ENCODE measurements around the gene BRD1. TPM values are rescaled to one million over a fixed set of nuclear protein-coding genes. Genes with fewer than 3 reads are reported as not detected.
A peak's percentile ranks its signal among the peaks of the same experiment; 100 is the strongest.
"Not testable (repeated sequence)": the region's sequence is repeated elsewhere in the genome, so short reads cannot be mapped to it uniquely, and the experiment has no call there.

The BRD1 gene
- total RNA-seq, 1 donor from 2014 or later = 18.0 TPM

DNA sequence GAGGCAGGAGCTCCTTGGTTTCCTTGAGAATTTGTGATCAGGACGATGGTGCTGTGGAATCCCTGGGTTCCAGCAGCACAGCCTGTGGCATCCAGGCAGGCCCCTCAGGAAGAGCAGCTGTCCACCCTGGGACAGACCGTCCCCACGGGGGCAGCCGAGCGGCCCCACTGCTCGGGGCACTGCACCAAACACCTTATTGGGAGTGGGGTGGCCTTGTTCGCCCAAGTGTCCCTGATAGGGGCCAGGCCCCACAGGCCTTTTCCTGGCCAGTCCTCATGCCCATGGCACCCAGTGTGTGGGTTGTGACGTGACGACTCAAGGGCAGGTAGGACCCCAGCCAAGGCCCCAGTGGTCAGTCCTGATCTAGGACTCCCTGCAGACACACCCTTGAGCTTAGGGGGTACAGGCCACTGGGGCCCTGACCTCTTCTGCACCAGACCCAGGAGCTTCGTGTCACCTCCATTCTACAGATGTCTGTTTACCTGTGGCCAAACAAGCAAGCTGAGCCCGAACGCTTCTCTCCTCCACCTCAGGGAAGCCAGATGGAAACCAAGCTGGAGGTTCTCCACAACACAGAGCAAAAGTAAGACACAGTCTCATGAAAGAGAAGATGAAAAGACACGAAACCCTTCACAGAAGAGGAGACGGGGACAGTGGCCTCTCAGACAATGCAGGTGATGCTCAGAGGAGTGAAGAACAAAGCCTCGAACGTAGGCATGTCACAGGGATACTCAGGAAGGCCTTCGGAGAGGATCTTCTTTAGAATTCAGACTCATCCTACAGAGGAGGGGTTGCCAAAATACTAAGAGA lies 1.6 kb upstream of the BRD1 start:
- intact Hi-C loops (cut with DNase I) = loop anchor here (5.0 kb wide), 1 partner anchor 42 kb away; no protein-coding TSS in a partner anchor
- no peak for DNase-seq (ENCODE audit: low spot score)

DNA sequence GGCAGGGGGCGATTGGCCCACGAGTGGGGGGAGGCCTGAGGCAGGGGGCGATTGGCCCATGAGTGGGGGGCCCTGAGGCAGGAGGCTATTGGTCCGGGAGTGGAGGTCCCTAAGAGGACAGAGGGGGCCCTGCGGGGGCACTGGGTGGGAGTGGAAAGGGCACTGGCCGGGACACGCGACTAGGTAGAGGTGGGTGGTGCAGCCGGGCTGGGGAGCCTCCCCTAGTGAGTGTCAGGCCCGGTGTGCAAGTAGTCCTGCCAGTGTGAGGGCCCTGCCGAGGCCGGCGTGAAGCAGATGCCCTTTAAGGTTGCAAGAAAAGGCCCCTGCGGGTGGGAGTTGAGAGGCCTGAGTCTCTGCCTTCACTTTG lies 909 bp upstream of the BRD1 start:
- intact Hi-C loops (cut with DNase I) = loop anchor here (5.0 kb wide), 1 partner anchor 41 kb away; no protein-coding TSS in a partner anchor

DNA sequence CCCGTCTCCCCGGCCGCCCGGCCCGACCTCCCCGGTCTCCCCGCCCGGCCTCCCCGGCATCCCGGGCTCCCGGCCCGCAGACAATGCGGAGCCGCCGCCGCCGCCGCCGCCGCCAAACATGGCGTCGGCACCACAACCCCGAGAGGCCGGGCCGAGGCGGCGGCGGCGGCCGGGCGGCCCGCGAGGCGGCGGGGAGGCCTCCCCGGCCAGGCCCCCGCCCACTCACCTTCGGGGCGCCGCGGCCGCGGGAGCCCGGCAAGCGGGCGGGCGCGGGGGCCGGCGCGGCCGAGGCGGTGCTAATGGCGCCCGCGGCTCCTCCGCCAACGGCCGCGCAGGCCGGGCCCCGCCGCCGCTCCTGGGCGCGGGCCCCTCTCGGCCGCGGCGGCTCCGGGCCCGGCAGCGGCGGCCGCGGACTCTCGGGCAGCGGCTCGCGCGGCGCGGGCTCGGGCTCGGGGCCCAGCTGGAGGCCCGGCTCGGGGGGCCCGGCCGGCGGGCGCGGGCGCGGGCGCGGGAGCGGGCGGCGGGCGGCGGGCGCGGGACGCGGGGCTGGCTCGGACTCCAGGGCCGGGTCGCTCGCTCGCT lies 311 bp downstream of the BRD1 start:
- intact Hi-C loops (cut with DNase I) = loop anchor here (2.0 to 5.0 kb wide), 2 partner anchors 25 to 40 kb away; partner anchors contain the start of gene ZBED4
- no peak for DNase-seq (ENCODE audit: low spot score)

More for the DNA sequence above, 909 bp upstream of the BRD1 start:
- DNase-seq (ENCODE audit: low spot score) = no peak

DNA sequence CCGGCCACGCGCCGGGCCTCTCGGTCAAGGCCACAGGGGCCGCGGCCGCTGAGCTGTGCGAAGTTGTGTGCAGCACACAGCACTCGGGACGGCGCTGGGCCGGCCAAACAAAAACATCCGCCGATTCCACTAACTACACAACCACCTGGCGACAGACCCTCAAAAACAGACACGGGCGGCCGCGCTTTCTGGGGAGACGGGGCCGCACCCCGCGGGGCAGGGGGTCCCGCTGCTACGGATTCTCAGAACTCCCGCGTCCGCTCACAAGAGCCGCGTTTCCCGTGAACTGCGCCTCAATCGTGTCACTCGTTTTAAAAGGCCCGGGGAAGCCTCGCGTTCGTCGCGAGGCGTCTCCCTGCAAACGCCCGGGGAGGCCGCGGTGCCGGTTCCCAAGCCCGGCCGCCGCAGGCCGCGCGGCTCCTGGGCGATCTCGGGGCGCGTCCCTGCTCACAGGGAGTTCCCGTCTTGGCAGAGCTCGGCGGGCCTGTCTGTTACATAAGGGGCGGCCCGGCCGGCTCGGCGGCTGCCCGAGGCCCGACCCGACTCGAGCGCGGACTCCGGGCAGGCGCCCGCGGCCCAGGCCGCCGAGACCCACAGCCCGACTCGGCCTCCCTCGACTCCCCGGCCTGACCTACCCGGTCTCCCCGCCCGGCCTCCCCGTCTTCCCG lies 936 bp downstream of the BRD1 start:
- intact Hi-C loops (cut with DNase I) = loop anchor here (2.0 to 5.0 kb wide), 2 partner anchors 26 to 39 kb away; partner anchors contain the start of gene ZBED4
- no peak for DNase-seq (ENCODE audit: low spot score)

GRCh38 chr22:49825944-49826602 lies 1.6 kb downstream of the BRD1 start:
- no peak for DNase-seq (ENCODE audit: low spot score)
- intact Hi-C loops (cut with DNase I) = loop anchor here (2.0 to 5.0 kb wide), 2 partner anchors 27 to 39 kb away; partner anchors contain the start of gene ZBED4

- intact Hi-C loops (cut with DNase I) = loop anchor here (5.0 kb wide), 1 partner anchor 38 kb away; no protein-coding TSS in a partner anchor
- DNase-seq (ENCODE audit: low spot score) = no peak
Observed at GRCh38 chr22:49825436-49825835, 2.2 kb downstream of the BRD1 start.

- peak; percentile 35 for DNase-seq (ENCODE audit: low spot score)
- intact Hi-C loops (cut with DNase I) = loop anchor here (5.0 kb wide), 1 partner anchor 38 kb away; no protein-coding TSS in a partner anchor
Observed at GRCh38 chr22:49824936-49825335, 2.7 kb downstream of the BRD1 start.

DNA sequence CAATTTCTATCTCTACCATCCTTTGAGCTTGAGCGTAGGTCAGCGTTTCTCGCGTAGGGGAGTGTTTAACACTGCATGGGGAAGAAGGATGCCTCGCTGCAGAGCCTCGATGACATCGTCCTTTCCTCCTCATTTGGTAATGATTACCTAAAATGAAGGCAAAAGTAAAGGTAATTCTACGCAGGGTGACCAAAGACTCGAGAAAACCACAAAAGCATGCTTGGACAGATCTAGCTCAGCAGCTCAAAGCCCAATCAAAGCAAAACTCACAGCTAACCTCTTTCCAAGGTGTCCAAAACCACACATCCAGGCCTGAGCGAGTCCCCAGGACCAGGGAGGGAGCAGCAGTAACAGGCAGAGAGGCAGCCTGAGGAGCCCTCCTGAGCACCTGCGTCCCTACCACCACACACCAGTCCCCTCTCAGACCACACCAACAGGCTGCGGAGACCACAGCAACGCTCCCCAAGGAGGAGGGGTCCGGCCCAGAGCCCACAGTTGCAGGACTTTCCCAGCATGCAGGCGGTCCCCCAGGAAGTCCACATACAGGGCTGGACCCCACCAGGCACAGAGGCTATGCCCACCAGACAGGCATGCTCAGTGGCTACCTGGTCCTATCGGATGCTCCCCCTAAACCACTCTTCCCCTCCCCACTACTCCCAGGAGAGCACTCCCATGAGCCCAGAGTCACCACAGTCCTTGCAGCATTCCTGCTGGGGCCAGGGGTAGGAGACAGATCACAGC lies 3.3 kb downstream of the BRD1 start:
- intact Hi-C loops (cut with DNase I) = no loop called here

DNA sequence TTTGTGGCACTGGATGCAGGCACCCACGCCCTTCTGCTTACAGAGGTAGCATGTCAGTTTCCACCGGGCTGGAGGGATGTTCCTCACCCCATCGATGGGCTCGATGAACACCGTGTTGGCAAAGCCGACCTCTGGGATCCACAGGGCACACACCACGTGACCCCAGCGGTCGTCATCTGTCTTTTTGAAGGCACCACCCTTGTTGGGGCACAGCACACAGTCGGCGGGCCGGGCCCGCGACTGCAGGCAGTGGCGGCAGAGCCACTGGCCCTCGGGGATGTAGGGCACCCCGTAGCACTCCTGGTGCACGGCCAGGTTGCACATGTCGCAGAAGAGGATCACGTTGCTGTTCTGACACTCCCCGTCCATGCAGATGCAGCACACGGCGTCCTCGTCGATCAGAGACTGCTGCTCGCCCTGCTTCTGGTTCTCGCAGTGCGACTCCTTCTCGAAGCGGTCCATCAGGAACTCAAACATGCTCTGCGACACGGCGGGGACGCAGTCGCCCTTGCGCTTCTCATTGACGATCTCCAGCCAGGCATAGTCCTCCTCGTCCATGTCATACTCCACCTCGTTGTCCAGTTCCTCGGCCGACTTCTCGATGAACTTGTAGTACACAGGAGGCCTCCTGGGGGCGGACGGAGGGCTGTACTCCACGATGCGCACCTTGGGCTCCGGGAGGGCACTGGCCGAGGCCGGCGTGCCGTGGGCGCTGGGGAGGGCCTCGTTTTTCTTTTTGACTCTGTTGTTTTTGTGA lies 4.2 kb downstream of the BRD1 start:
- DNase-seq (ENCODE audit: low spot score) = peak; percentile 46
- intact Hi-C loops (cut with DNase I) = no loop called here

More for the DNA sequence above, 3.3 kb downstream of the BRD1 start:
- peak; percentile 66 for DNase-seq (ENCODE audit: low spot score)

- DNase-seq (ENCODE audit: low spot score); intact Hi-C loops (cut with DNase I): not testable (repeated sequence)
Observed at GRCh38 chr22:49821741-49822140, 5.9 kb downstream of the BRD1 start.

GRCh38 chr22:49820984-49821383 lies 6.7 kb downstream of the BRD1 start:
- no peak for DNase-seq (ENCODE audit: low spot score)
- intact Hi-C loops (cut with DNase I) = no loop called here

DNA sequence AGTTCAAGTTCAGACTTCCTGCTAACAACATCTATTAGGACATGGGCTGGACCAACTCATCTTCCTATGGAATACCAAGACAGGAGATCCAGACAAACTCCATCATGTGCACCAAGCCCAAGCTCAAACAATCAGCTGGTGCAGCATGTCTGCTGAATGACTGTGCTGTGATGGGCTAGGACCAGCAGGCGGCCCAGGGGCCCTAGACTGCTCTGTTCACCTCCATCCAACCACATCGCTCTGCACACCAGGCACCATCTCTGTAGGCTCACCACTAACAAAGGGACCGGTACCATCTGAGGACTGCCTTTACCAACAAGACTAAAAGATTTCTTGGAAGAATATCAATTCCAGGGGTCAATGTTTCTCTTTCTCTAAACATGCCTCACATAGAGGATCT lies 10.3 kb downstream of the BRD1 start:
- no peak for DNase-seq (ENCODE audit: low spot score)
- intact Hi-C loops (cut with DNase I) = no loop called here

DNA sequence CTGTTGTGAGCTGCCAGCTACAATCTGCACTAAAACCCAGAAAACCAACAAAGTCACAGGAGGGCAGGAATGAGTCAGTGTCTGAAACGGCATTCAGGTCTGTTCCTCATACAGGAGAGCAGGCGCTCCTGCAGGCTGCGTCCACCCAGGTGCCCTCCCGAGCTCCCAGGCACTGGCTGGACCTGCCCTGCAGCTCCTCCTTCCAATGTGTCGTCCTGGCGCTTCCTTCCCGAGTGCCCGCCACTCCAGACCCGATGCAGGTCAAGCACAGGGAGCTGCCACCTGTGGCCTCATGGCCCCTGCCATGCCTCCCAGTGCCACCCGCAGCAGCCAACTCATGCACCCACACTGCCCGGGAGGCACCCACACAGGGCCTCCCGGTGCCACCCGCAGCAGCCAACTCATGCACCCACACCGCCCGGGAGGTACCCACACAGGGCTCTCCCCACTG lies 12.0 kb downstream of the BRD1 start:
- intact Hi-C loops (cut with DNase I) = no loop called here
- DNase-seq (ENCODE audit: low spot score) = no peak

DNA sequence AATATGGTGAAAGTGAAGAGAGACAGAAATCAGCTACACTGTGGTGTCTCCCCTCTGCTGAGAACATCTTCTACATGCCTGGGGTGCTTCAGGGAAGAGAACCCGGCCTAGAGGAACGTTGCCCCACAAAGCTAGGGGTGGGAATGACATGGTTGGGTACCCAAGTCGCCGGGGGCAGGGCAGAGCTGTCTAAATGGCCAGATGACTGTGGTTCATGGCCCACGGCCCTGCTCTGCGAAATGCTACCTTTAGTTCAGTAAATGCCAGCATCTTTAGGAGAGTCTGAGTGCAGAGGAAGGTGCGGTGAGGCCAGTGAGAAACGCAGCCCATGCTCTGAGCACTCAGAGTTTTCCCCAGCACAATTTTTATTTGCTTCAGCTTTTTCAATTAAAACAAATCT lies 12.8 kb downstream of the BRD1 start:
- DNase-seq (ENCODE audit: low spot score) = no peak
- intact Hi-C loops (cut with DNase I) = no loop called here

DNA sequence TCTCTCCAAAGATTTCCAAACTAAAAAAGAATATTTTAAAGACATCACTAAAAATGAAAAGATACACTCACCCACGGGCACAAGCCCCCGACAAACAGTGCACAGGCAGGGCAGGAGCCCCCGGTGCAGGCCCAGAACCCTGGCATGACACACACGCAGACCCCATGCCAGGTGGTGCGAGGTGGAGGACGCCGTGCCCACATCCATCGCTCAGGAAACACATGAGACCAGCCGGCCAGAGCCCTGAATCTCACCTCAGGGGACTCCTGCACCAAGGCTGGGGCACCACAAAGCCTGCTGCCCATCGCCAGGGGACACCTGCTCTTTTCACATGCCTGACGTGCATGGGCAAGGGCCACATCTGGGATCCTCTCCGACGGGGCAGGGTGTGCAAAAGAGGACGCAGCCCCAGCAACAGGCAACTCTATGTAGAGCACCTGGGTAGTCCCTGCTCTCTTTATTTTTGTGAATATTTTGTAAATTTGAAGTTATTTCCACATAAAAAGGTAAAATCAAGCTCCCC lies 13.4 kb downstream of the BRD1 start:
- no peak for DNase-seq (ENCODE audit: low spot score)
- intact Hi-C loops (cut with DNase I) = no loop called here

DNA sequence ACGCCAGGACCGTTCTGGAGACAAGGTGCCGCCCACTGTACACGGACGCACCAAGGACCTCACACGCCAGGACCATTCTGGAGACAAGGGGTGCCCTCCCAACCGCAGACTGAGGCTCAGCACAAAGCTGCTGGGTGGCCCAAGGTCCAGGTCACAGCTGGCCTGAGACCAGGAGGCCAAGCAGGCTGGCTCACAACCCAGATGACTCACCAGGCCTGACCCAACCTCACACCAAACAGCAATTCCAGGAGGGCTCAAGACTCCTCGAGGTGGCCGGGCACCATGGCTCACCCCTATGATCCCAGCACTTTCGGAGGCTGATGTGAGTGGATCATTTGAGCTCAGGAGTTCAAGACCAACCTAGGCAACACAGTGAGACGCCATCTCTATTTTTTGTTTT lies 14.8 kb downstream of the BRD1 start:
- no peak for DNase-seq (ENCODE audit: low spot score)
- intact Hi-C loops (cut with DNase I) = no loop called here

- no peak for DNase-seq (ENCODE audit: low spot score)
- intact Hi-C loops (cut with DNase I) = no loop called here
Observed at GRCh38 chr22:49811020-49811791, 16.5 kb downstream of the BRD1 start.

Data from cardiac septum (tissue), 1 donor.